BJ (cell line): ENCODE results near the gene NPM1. TPM values are rescaled to one million over a fixed set of nuclear protein-coding genes. Genes with fewer than 3 reads are reported as not detected.

Source experiments
- CTCF ChIA-PET: fragments of 350-600 bp; formaldehyde crosslinking; extraction: SDS; loops from one replicate; lab custom pipeline; 2021; ENCODE audit warnings: antibody characterized with exemption, inconsistent platforms; lab: Yijun Ruan, JAX
- POLR2A ChIA-PET: fragments of 300-600 bp; sonication (Branson Sonifier 250); formaldehyde crosslinking; extraction: SDS; loops from one replicate; lab custom pipeline; 2021; ENCODE audit warnings: antibody characterized with exemption; lab: Charles Lee
- DNase-seq: peaks from one replicate; pipeline ENCODE4 v3.0.0-alpha.2; 2011; ENCODE audit warnings: low read depth
- H3K27me3 ChIP-seq: 2 replicates; pipeline ENCODE4 v1.6.0; 2011; ENCODE audit warnings: low read length; ENCODE audit not compliant: control insufficient read depth, insufficient read depth
- H3K36me3 ChIP-seq: 2 replicates; pipeline ENCODE4 v1.5.1; 2011; ENCODE audit warnings: low read length; ENCODE audit not compliant: control insufficient read depth, insufficient read depth
- H3K4me3 ChIP-seq: 2 replicates; pipeline ENCODE4 v1.5.1; 2011; ENCODE audit warnings: low read depth, mild to moderate bottlenecking, control low read depth, low read length
- polyA plus RNA-seq: library from polyadenylated mRNA; depleted of rRNA; stranded (reverse); fragments of >200 nt; gene quantifications from 2 replicates; pipeline ENCODE4 v1.2.3, GENCODE V29; 2011
- TF ChIP-seq, protein P1 (sequence below): IDR thresholded peaks from 2 replicates; pipeline ENCODE4 v1.5.1; 2011; ENCODE audit warnings: low read depth, mild to moderate bottlenecking, control low read depth, inconsistent platforms, low read length, moderate library complexity; ENCODE audit not compliant: insufficient read depth

The NPM1 gene
- polyA plus RNA-seq, 1 experiment: 2,997 TPM

DNA sequence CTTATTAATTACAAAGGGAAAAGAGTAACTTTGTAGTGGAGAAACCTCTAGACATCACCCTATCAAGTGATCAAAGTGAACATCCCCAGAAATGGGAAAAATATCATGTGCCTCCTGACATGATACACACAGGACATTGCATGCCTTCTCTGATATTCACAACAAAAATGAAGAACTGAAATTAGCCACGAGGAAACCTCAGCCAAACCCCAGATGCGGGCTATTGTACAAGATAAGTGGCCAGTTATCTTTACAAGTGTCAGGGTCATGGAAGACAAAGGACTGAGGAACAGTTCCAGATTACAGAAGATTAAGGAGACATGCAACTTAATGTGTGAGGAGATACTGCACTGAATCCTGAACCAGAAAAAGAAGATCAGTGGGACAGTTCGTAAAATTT, 23.8 kb upstream of the NPM1 start:
- ChIA-PET CTCF (interaction anchor here (1.4 kb wide), 1 partner anchor 13 kb away, joined by 3 read pairs; no protein-coding TSS in a partner anchor), POLR2A (no interaction called here)
- Histone ChIP-seq H3K4me3 (no peak overlapping the region), H3K27me3 (no peaks in the 10 kb centered on the region), H3K36me3 (no peaks in the 10 kb centered on the region)
- TF ChIP-seq, protein P1, sequence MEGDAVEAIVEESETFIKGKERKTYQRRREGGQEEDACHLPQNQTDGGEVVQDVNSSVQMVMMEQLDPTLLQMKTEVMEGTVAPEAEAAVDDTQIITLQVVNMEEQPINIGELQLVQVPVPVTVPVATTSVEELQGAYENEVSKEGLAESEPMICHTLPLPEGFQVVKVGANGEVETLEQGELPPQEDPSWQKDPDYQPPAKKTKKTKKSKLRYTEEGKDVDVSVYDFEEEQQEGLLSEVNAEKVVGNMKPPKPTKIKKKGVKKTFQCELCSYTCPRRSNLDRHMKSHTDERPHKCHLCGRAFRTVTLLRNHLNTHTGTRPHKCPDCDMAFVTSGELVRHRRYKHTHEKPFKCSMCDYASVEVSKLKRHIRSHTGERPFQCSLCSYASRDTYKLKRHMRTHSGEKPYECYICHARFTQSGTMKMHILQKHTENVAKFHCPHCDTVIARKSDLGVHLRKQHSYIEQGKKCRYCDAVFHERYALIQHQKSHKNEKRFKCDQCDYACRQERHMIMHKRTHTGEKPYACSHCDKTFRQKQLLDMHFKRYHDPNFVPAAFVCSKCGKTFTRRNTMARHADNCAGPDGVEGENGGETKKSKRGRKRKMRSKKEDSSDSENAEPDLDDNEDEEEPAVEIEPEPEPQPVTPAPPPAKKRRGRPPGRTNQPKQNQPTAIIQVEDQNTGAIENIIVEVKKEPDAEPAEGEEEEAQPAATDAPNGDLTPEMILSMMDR: no peak
- no peak for DNase-seq

DNA sequence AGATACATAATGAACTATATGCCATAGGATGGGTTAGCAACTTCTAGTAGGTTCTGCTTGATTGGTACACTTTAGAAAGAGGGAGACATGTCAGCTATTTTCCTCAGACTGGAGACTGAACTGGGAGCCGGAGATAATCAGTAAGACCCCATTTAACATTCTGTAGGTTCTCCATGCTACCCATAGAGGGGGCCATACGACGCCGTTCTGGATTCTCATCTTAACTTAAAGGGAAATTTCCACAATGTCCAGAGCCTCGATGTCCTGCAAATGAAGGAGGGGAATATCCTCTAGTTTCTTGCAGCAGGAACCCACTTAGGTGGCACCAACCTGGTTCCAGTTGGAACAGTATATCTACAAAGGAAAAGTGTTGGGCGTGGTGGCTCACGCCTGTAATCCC, 22.3 kb upstream of the NPM1 start:
- H3K36me3 ChIP-seq: no peaks in the 10 kb centered on the region
- POLR2A ChIA-PET: no interaction called here
- no peak overlapping the region for H3K4me3 ChIP-seq
- no peak for DNase-seq
- TF ChIP-seq, protein P1: peak; percentile 46; the same call in 1 of the 2 replicates
- no peaks in the 10 kb centered on the region for H3K27me3 ChIP-seq
- CTCF ChIA-PET: interaction anchor here (1.3 kb wide), 1 partner anchor 9 kb away, joined by 4 read pairs; no protein-coding TSS in a partner anchor

DNA sequence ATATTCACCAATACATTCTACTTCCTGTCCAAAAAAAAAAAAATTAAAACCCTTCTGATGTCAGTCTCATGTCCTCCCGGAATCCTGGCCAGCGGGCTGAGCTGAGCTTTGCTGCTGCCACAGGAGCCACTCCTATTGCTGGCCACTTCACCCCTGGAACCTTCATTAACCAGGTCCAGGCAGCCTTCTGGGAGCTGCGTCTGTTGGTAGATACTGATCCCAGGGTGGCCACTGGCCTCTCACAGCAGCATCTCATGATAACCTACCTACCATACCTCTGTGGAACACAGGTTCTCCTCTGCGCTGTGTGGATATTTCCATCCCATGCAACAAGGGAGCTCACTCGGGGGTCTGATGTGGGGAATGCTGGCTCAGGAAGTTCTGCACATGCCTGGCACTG, 21.0 kb upstream of the NPM1 start:
- POLR2A ChIA-PET: no interaction called here
- TF ChIP-seq, protein P1: no peak
- Histone ChIP-seq H3K36me3 (no peaks in the 10 kb centered on the region), H3K4me3 (no peak overlapping the region), H3K27me3 (no peaks in the 10 kb centered on the region)
- DNase-seq: no peak
- CTCF ChIA-PET: interaction anchor here (0.5 kb wide), 1 partner anchor 17 kb away, joined by 4 read pairs; no protein-coding TSS in a partner anchor

DNA sequence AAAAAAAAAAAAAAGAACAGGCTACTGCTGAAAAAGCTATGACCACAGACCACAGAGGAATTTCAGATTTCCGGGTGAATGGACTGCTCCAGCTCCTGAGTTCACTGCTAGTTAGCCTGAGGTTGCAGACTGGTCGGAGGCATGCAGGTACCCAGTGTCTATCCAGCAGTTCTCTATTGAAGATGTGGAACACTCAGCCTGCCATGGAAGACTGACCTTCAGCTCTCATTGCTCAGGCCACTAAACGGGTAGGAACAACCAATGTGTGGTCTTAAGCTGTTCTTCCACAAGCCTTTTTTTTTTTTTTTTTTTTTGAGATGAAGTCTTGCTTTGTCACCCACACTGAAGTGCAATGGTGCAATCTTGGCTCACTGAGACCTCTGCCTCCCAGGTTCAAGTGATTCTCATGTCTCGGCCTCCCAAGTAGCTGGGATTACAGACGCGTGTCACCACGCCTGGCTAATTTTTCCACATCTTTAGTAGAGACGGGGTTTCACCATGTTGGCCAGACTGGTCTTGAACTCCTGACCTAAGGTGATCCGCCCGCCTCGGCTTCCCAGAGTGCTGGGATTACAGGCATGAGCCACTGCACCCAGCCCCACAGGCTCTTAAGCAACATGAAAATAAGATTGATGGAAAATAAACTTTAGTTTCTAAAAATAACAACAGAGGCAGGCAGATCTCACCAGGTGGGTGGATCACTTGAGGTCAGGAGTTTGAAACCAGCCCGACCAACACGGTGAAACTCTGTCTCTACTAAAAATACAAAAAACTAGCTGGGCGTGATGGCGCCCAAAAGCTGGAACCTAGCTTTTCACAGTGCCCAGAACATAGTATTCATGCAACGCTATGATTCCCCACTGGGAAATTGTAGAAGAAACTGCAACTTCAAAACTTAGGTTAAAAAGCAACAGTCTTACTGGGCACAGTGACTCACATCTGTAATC, 20.0 kb upstream of the NPM1 start:
- ChIA-PET CTCF (interaction anchor here (1.0 kb wide), 1 partner anchor 24 kb away, joined by 4 read pairs; no protein-coding TSS in a partner anchor), POLR2A (interaction anchor here (0.6 kb wide), 1 partner anchor 98 kb away, joined by 11 read pairs; no protein-coding TSS in a partner anchor)
- no peak overlapping the region for H3K4me3 ChIP-seq
- no peaks in the 10 kb centered on the region for H3K27me3 ChIP-seq
- DNase-seq: no peak
- TF ChIP-seq, protein P1: no peak
- H3K36me3 ChIP-seq: no peaks in the 10 kb centered on the region

DNA sequence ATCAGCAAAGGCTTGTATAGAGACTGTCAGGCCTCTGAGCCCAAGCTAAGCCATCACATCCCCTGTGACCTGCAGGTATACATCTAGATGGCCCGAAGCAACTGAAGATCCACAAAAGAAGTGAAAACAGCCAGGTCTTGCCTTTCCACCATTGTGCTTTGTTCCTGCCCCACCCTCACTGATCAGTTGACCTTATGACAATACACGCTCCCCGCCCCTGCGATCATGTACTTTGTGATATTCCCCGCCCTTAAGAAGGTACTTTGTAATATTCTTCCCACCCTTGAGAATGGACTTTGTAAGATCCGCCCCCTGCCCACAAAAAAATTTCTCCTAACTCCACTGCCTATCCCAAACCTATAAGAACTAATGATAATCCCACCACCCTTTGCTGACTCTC, 18.6 kb upstream of the NPM1 start:
- no peak for DNase-seq
- no peaks in the 10 kb centered on the region for H3K27me3 ChIP-seq
- ChIA-PET POLR2A (no interaction called here), CTCF (no interaction called here)
- no peaks in the 10 kb centered on the region for H3K36me3 ChIP-seq
- no peak overlapping the region for H3K4me3 ChIP-seq
- TF ChIP-seq, protein P1: no peak
